Tracheal epithelial cell (primary cell): ENCODE results near the gene PKP3. TPM values are rescaled to one million over a fixed set of nuclear protein-coding genes. Genes with fewer than 3 reads are reported as not detected.

Experiments
- total RNA-seq: library from RNA; depleted of rRNA; stranded (reverse); fragments of >200 nt; gene quantifications from 2 replicates; pipeline ENCODE4 v1.2.1, GENCODE V29; 2014

The PKP3 gene
- 290 and 382 TPM in 2 replicates for total RNA-seq

GRCh38 chr11:394034-394857, at the start of gene PKP3:
Gene PKP3 (plus strand): TSS chr11:394209. CDS start chr11:394293, 84 bp downstream.

GRCh38 chr11:369336-370018, 24.5 kb upstream of the PKP3 start, which contains the start of gene B4GALNT4:
Gene B4GALNT4 (plus strand): TSS chr11:369499. CDS start chr11:369804, 305 bp downstream.

GRCh38 chr11:441418-442274, 47.6 kb downstream of the PKP3 start, which contains the start of gene ANO9:
Gene ANO9 (minus strand): TSS chr11:442011. CDS start chr11:441926, 85 bp downstream.

GRCh38 chr11:449889-450808, 56.1 kb downstream of the PKP3 start, which contains the start of gene PTDSS2:
Gene PTDSS2 (plus strand): TSS chr11:450279. CDS start chr11:450456, 177 bp downstream.

Other genes starting within 250 kb of the PKP3 start
- not detected in 2 replicates for gene SCGB1C1, start 201.1 kb upstream of the PKP3 start, total RNA-seq
- gene BET1L, start 186.8 kb upstream of the PKP3 start, total RNA-seq: 14.0 and 14.5 TPM in 2 replicates
- gene RIC8A, start 186.5 kb upstream of the PKP3 start, total RNA-seq: 104 and 149 TPM in 2 replicates
- 4.1 and 5.5 TPM in 2 replicates for gene SIRT3, start 157.9 kb upstream of the PKP3 start, total RNA-seq
- gene PSMD13, start 157.2 kb upstream of the PKP3 start, total RNA-seq: 129 and 161 TPM in 2 replicates
- not detected in 2 replicates for gene NLRP6, start 115.8 kb upstream of the PKP3 start, total RNA-seq
- gene PGGHG, start 105.1 kb upstream of the PKP3 start, total RNA-seq: 1.9 and 9.6 TPM in 2 replicates
- gene IFITM5, start 94.7 kb upstream of the PKP3 start, total RNA-seq: not detected in 2 replicates
- 2.3 and 7.2 TPM in 2 replicates for gene IFITM2, start 86.4 kb upstream of the PKP3 start, total RNA-seq
- gene IFITM1, start 80.2 kb upstream of the PKP3 start, total RNA-seq: 0.43 and 7.5 TPM in 2 replicates
- 12.6 and 25.1 TPM in 2 replicates for gene IFITM3, start 73.3 kb upstream of the PKP3 start, total RNA-seq
- gene B4GALNT4, start 24.7 kb upstream of the PKP3 start, total RNA-seq: 27.3 and 29.4 TPM in 2 replicates
- 16.9 and 26.4 TPM in 2 replicates for gene SIGIRR, start 20.8 kb downstream of the PKP3 start, total RNA-seq
- gene ANO9, start 47.8 kb downstream of the PKP3 start, total RNA-seq: 7.7 and 16.4 TPM in 2 replicates
- 35.7 and 42.2 TPM in 2 replicates for gene PTDSS2, start 56.1 kb downstream of the PKP3 start, total RNA-seq
- gene RNH1, start 113.0 kb downstream of the PKP3 start, total RNA-seq: 433 and 438 TPM in 2 replicates
- gene HRAS, start 141.4 kb downstream of the PKP3 start, total RNA-seq: 85.5 and 92.5 TPM in 2 replicates
- gene LRRC56, start 143.3 kb downstream of the PKP3 start, total RNA-seq: 0.21 and 0.48 TPM in 2 replicates
- gene LMNTD2, start 166.5 kb downstream of the PKP3 start, total RNA-seq: 1.7 and 3.2 TPM in 2 replicates
- 49.7 and 60.0 TPM in 2 replicates for gene RASSF7, start 166.8 kb downstream of the PKP3 start, total RNA-seq
- gene PHRF1, start 182.3 kb downstream of the PKP3 start, total RNA-seq: 20.7 and 28.9 TPM in 2 replicates
- gene IRF7, start 221.7 kb downstream of the PKP3 start, total RNA-seq: 10.8 and 21.7 TPM in 2 replicates
- gene CDHR5, start 230.7 kb downstream of the PKP3 start, total RNA-seq: not detected in 2 replicates
- gene SCT, start 233.0 kb downstream of the PKP3 start, total RNA-seq: not detected in 2 replicates
- gene DRD4, start 243.1 kb downstream of the PKP3 start, total RNA-seq: not detected in 2 replicates